ENCODE data around the gene TDRD12. TPM values are rescaled to one million over a fixed set of nuclear protein-coding genes. Genes with fewer than 3 reads are reported as not detected.

Gene TDRD12
- total and polyA plus RNA-seq, 2 of the 13 experiments (the other 11 are each of a cell fraction or from before 2014, with no cell fraction given): 0.03 to 0.40 TPM

GRCh38 chr19:32691291-32691951 is 28.1 kb upstream of the TDRD12 start, which contains the start of gene NUDT19 (continued):
- TF ChIP-seq HMGXB3 (CRISPR knock-in tag; IDR thresholded peaks at IDR 0.05; ENCODE audit: borderline replicate concordance) (no peak), SNAPC5 (CRISPR knock-in tag; IDR thresholded peaks at IDR 0.05; ENCODE audit: borderline replicate concordance) (no peak), EEA1 (CRISPR knock-in tag; IDR thresholded peaks at IDR 0.05; ENCODE audit: borderline replicate concordance) (no peak), ZNF558 (CRISPR knock-in tag; IDR thresholded peaks at IDR 0.05; ENCODE audit: borderline replicate concordance) (no peak), CSRNP1 (CRISPR knock-in tag; IDR thresholded peaks at IDR 0.05) (peak; percentile 56; the same call in 1 of the 2 replicates), ATF7-NPFF (CRISPR knock-in tag; IDR thresholded peaks at IDR 0.05; ENCODE audit: low read depth) (peak; percentile 20; the same call in 1 of the 2 replicates), BCL6 (CRISPR knock-in tag; IDR thresholded peaks at IDR 0.05) (peak; percentile 32; the same call in 1 of the 2 replicates), NFKB2 (CRISPR knock-in tag; IDR thresholded peaks at IDR 0.05; ENCODE audit: borderline replicate concordance) (0 out of 2 replicates have a peak, but pooled peaks have one; percentile 42), ZNF296 (CRISPR knock-in tag; conservative IDR thresholded peaks at IDR 0.05) (0 out of 2 replicates have a peak, but pooled peaks have one; percentile 56), KLF16 (CRISPR knock-in tag; IDR thresholded peaks at IDR 0.05) (0 out of 4 replicates have a peak, but pooled peaks of 1 of the 2 experiments have one; percentile 26), ZNF75D (CRISPR knock-in tag; IDR thresholded peaks at IDR 0.05; ENCODE audit: borderline replicate concordance) (no peak), IRF9 (CRISPR knock-in tag; IDR thresholded peaks at IDR 0.05; ENCODE audit: borderline replicate concordance) (0 out of 2 replicates have a peak, but pooled peaks have one; percentile 10), TEAD3 (CRISPR knock-in tag; optimal IDR thresholded peaks at IDR 0.05; ENCODE audit: borderline replicate concordance) (no peak), ZNF329 (CRISPR knock-in tag; IDR thresholded peaks at IDR 0.05; ENCODE audit: low read depth) (no peak), RXRB (CRISPR knock-in tag; IDR thresholded peaks at IDR 0.05; ENCODE audit: borderline replicate concordance) (peak; percentile 29; the same call in 1 of the 2 replicates), ZBTB20 (CRISPR knock-in tag; IDR thresholded peaks at IDR 0.05; ENCODE audit: borderline replicate concordance, low read depth) (no peak), CBFB (CRISPR knock-in tag; IDR thresholded peaks at IDR 0.05) (no peak), KAT8 (CRISPR knock-in tag; IDR thresholded peaks at IDR 0.05) (0 out of 2 replicates have a peak, but pooled peaks have one; percentile 12), ZNF772 (CRISPR knock-in tag; IDR thresholded peaks at IDR 0.05) (no peak), CREB3 (CRISPR knock-in tag; IDR thresholded peaks at IDR 0.05) (0 out of 2 replicates have a peak, but pooled peaks have one; percentile 6)

Measured in HepG2 (cell line).